GM18502 (cell line): ENCODE results near the gene PFKP.
"Not testable (repeated sequence)": the region's sequence is repeated elsewhere in the genome, so short reads cannot be mapped to it uniquely, and the experiment has no call there.

ENCODE experiments used
- ATAC-seq: cut with Tn5 transposase; IDR thresholded peaks from one replicate; pipeline ENCODE4 v1.9.1; 2021; ENCODE audit warnings: mild to moderate bottlenecking; ENCODE audit not compliant: unreplicated experiment, poor library complexity

The PFKP gene

DNA sequence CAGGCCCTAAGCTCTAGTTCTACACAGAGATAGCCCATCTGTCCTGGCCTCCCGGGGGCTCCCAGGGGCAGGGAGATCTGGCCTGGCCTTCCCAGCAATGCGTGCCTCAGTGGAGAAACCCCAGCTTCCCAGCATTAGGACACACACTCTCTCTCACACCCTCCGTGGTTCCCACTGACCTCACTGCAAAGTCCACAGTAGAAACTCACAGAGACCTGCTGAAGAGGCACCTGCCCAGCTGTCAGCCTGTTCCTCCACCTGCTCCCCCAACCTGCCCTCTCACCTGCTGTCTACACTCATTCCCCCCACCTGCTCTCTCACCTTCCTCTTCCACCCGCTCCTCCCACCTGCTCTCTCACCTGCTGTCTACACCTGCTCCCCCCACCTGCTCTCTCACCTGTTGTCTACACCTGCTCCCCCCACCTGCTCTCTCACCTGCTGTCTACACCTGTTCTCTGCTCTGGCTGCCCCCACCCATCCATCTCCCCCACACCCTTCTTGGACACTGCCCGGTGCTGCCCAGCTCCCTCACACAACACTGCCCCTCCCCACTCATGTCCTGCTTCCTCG is 21.1 kb upstream of the PFKP start:
- no peak for ATAC-seq

- no peak for ATAC-seq
Observed at GRCh38 chr10:3046981-3047547, 20.3 kb upstream of the PFKP start.

DNA sequence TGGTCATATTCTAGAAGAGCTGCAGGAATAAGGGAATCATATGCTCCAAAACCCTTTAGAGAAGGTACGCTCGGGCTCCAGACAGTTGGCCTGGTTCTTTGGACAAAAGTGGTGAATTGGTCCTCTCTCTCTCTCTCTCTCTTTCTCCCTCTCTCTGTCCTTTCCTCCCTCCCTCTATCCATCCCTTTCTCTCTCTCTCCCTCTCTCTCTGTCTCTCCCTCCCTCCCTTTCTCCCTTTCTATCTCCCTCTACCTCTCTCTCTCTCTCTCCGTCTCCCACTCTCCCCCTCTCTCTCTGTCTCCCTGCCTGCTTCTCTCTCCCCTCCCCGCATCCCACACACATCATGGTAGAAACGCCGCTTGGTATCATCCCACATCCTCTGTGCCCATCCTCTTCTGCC is 19.8 kb upstream of the PFKP start:
- ATAC-seq: no peak

DNA sequence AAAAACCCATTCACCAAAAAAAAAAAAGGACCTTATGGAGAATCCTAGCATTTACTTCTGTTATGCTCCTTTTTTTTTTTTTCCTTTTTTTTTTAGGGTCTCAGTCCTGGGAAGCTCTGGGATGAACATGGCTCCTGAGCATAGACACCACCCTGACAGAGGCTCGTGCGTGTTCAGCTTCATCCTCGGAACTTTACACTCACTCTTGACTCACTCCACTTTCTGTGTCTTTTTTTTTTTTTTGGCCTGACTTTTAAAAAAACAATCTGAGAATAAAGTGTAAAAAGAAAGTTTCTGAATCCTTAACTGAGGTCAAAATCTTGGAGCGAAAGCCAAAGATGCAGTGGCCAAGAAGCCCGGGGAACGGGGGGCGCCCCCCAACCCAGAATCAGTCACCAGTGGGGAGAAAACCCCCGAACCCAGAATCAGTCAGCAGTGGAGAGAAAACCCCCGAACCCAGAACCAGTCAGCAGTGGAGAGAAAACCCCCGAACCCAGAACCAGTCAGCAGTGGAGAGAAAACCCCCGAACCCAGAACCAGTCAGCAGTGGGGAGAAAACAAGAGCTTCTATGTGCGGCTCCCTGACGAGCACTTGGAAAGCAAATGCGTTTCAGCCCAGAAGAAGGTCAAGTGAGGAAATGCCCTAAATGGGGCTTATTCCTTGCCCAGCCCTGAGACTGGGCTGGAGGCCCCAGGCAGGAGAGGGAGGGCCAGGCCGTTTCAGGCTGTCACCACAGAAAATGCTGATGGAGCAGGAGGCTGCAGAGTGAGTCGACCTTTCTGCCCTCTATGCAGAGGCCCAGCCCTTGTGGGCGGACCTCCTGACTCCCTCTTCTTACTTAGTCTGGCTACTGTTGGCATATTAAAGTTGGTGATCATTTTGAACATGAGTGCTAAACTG is 19.0 kb upstream of the PFKP start:
- ATAC-seq: no peak

DNA sequence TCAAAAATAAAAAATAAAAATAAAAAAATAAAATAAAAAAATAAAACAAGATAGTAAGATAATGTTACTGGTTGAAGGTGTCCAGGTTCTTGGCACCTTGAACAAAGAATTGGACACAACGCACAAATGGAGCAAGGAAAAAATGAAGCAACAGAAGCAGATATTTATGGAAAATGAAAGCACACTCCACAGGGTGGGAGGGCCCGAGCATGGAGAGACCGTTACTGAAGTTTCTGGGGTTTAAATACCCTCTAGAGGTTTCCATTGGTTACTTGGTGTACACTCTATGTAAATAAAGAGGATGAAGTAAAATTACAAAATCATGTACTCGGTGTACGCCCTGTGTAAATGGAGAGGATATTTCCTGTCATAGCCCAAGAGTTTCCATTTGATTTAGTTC is 15.7 kb upstream of the PFKP start:
- no peak for ATAC-seq

DNA sequence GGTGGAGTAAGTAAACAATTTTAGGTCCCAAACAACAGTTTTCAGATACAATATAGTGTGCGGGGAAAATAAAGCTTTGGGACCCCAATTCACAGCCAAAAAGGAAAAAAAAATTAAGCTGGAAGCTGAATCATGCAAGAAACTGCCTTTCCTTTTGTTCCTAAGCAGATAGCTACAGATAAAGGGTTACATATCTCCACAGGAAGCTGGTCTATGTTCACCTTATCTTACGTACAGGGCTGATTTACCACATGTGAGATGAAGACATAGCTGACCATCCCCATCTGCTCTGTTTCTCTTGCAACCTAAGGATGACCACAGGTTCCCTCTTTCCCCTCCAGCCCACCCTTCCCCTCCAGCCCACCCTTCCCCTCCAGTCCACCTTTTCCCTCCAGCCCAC is 14.2 kb upstream of the PFKP start:
- no peak for ATAC-seq

DNA sequence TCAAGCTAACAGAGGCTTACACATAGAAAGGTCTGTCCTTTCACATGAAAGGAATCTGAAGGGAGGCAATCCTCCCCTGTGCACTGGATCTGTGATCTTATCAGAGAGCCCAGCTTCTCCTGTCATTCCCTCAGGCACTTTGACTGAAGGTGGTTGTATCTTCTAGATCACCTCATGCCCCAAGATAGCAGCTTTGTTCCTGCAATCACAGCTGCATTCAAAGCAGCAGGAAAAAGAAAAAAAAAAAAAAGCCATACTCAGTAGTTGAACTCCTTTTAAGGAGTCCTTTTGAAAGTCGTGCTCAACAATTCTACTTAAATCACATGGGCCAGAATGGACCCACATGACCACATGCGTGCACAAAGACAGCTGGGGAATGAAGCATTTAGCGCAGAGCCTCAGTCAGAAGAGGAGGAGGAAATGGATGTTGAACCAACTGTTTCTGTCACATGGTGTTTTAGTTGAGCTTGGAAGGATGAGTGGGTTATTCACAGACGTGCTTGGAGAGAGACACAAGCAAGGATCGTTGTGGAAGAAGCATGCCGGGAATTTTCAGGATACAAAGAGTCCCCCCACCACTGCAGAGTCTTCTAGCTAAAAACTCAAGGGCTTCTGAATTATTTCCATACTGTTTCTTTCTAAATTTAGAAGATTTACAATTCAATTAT is 13.0 kb upstream of the PFKP start:
- no peak for ATAC-seq

DNA sequence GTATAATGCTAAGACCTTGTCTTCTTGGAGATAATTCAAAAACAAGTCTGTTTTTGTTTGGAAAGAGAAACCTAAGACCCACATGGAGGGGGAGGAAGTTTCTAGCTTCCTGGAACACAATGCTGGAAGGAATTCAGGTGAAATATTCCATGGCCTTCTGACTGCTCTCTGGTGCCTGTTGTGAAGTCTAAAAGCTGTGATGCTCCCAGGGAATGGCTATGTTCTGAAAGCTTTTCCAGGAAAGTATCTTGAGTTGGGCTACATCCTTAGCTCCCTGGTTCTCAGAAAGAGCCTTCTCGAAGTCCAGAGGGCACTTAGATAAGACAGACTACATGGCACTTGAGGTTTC is 12.5 kb upstream of the PFKP start:
- no peak for ATAC-seq

DNA sequence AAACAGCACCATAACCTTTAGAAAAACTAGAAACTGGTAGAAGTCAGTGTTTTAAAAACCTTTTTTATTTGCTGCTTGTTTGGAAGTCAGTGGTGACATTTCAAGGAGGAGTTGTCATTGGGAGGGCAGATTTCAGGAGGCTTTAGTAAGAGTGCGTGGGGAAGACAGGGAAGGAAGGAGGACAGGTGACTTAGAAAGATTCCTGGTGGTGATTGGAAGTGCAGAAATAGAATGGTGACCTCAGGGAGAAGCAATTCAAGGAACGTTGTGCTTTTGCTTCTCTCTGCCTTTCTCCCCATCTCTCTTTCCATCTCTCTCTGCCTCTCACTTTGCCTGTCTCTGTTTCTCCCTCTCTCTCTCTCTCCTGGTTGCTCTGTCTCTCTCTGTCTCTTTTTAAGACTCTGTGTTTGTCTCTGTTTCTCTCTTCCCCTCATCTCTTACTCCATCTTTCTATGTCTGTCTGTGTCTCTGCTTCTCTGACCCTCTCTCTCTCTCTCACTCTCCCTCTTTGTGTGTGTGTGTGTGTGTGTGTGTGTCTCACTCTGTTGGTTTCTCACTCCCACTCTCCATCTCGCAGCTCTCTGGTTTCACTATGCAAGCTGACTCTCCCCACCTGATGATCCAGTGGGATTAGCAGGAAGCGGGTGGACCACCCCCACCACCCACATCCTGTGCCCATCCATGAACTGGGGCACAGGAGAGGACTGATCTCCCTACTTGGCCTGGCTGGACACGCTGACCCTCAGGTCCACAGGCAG is 10.9 kb upstream of the PFKP start:
- no peak for ATAC-seq

DNA sequence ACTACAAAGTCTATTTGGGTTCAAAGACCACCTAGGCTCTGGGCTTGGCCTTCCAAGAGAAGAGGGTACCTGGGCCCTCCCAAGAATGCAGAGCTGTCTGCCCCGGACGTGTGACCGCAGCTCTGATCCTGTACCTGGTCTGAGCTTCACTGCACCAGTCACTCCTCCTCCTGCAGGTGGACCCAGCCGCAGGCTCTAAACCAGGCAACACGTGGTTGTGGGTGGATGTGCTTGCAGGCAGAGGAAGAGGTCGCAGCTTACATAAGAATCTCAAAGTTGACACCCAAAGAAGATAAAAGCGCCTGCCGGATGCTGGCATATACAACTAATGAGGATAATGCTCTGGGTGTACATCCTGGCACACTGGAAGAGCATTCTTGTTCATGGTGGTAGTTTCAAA is 9.4 kb upstream of the PFKP start:
- no peak for ATAC-seq

DNA sequence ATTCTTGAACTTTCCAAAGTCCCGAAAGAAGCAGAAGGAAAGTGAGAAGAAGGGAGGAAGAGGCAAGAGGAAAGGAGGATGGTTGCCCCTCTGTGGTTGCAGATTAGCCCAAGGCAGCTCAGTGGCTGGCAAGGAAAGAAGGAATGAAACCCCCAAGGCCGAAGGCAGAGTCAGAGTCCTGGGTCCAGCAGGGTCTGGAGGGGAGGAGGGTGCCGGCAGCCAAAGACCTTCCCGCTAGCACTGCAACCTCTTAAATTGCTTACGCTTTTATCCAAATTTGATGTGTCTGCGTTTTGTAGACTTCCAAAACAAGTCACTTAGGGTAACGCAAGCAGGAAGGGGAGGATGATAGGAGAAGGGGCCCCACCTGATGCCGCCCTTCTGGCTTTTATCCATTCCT is 7.4 kb upstream of the PFKP start:
- ATAC-seq: no peak

DNA sequence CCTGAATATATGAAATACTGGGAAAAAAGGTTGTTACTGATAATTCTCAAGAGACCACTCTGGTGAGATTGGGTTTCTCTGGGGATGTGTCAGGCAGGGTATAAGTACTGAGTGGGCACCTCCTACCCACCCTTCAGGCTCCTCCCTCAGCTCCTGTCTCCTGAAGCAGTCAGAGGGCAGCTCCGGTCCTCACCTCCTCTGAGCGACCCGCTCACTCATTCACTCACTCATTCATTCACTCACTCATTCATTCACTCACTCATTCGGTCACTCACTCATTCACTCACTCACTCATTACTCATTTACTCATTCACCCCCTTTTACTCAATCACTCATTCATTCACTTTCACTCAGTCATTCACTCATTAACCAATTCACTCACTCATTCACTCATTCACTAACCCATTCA is 6.9 kb upstream of the PFKP start:
- no peak for ATAC-seq

GRCh38 chr10:3061323-3061898 is 5.9 kb upstream of the PFKP start:
- ATAC-seq: not testable (repeated sequence)

GRCh38 chr10:3062502-3063186 is 4.7 kb upstream of the PFKP start:
- ATAC-seq: no peak

- ATAC-seq: no peak
Observed at GRCh38 chr10:3064423-3064822, 2.9 kb upstream of the PFKP start.

GRCh38 chr10:3065622-3066021 is 1.7 kb upstream of the PFKP start:
- ATAC-seq: no peak

DNA sequence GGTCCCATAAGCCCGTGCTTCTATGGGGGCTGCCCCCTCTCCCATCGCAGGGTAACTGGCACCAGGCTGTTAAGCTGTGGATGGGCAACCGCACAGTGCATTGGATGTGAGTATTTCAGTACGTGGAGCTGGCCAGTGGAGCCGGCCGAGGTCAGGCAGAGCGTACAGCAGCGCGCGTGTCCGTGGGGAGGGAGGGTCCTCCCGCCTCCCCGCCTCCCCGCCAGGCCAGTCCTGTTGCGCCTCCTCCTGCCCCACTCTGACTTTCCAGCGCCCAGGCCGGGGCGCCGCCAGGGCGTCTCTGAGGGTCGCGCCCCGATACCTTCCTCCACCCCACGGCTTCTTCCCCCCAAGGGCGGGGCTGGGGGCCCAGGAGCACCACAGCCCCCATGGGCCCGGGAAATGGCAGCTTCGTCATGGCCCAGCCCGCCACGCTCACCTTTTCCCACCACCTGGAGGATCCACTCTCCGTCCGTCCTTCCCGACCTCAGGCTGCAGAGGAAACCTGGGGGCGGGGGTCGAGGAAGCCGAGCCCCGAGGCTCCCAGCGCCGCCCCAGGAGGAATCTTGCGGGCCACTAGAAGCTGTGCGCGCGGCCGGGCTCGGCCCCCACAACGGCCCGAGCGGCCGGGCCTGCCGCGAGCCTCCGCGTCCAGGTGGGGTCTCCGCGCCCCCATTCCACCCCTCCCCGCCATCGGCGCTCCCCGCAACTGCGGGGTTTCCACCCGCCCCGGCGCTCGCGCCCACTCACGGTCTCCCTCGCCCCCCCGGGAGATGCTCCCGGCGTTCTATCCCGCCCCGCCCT is 831 bp upstream of the PFKP start:
- ATAC-seq: no peak

- peak; percentile 14 for ATAC-seq
Observed at GRCh38 chr10:3067859-3068179, 471 bp downstream of the PFKP start.
